Transverse colon (tissue), 4 donors: ENCODE data around the gene AP5M1. TPM values are rescaled to one million over a fixed set of nuclear protein-coding genes. Genes with fewer than 3 reads are reported as not detected.
"Not testable (repeated sequence)": the region's sequence is repeated elsewhere in the genome, so short reads cannot be mapped to it uniquely, and the experiment has no call there.

ENCODE experiments used
- DNase-seq: peaks from one replicate; pipeline ENCODE4 v3.0.0-alpha.2; 2019
- H3K27ac ChIP-seq, 4 donors: fragments of 200-600 bp; sonication (generic); 2 replicates each; pipeline ENCODE4 v1.5.1; 2016 to 2018; ENCODE audit warnings: inconsistent platforms in 4 of 4
- H3K27me3 ChIP-seq: fragments of 200-600 bp; sonication (generic); 2 replicates; pipeline ENCODE4 v1.5.1; 2017; ENCODE audit warnings: inconsistent platforms
- H3K36me3 ChIP-seq, 4 donors: fragments of 200-600 bp; sonication (generic); 2 replicates each; pipeline ENCODE4 v1.5.1; 2017 to 2019; ENCODE audit warnings: inconsistent platforms in 4 of 4
- H3K4me1 ChIP-seq, 4 donors: fragments of 200-600 bp; sonication (generic); 2 replicates each; pipeline ENCODE4 v1.5.1; 2017 to 2020; ENCODE audit warnings: inconsistent platforms in 4 of 4
- H3K4me3 ChIP-seq, 4 donors: fragments of 200-600 bp; sonication (generic); 1 replicate in 1 of 4; 2 replicates in 3 of 4; pipeline versions ENCODE4 v1.5.1 to v1.6.1; 2017 to 2019; ENCODE audit warnings: inconsistent platforms in 4 of 4
- H3K9me3 ChIP-seq, 2 donors: fragments of 200-600 bp; sonication (generic); 2 replicates each; pipeline ENCODE4 v1.5.1; 2017 to 2019; ENCODE audit warnings: inconsistent platforms in 2 of 2
- CTCF ChIP-seq, 5 experiments: fragments of 200-600 bp in 3 of 5; fragments of 450-650 bp in 2 of 5; sonication (generic) in 3 of 5; IDR thresholded peaks; 1 replicate in 2 of 5; 2 replicates in 3 of 5; pipeline ENCODE4 v1.5.1; 2016 to 2017; ENCODE audit warnings: antibody characterized with exemption in 5 of 5, inconsistent platforms in 3 of 5, mild to moderate bottlenecking in 2 of 5, moderate library complexity in 1 of 5
- EP300 ChIP-seq: sonication (generic); formaldehyde crosslinking; IDR thresholded peaks from one replicate; pipeline ENCODE4 v1.6.1; 2017; ENCODE audit warnings: antibody characterized with exemption, low read depth
- POLR2A ChIP-seq: fragments of 450-650 bp; IDR thresholded peaks from one replicate; pipeline ENCODE4 v1.6.1; 2016; ENCODE audit warnings: antibody characterized with exemption, mild to moderate bottlenecking, moderate library complexity
- POLR2AphosphoS5 ChIP-seq, 3 donors: sonication (generic); formaldehyde crosslinking; IDR thresholded peaks; one replicate each; pipeline ENCODE4 v1.6.1; 2016; ENCODE audit warnings: antibody characterized with exemption in 3 of 3
- WGBS, 2 donors: methylation state at CpG; one replicate each; pipeline ENCODE4 v1.1.5; 2018; ENCODE audit warnings: low coverage in 1 of 2; 5-methylcytosine and 5-hydroxymethylcytosine counted together
- in situ Hi-C, 4 donors: fragments of 200-750 bp; cut with MboI; loops; one replicate each; pipeline versions ENCODE4 v1.15.0 to v1.15.1; 2017; ENCODE audit warnings: low sequenced_read_pairs in 3 of 4, low pct_ligation_motif_present in 1 of 4, low pct_unique_long_range_greater_than_20kb in 1 of 4
- intact Hi-C: fragments of 100-400 bp; cut with DNase I; formaldehyde crosslinking; loops from one replicate; pipeline ENCODE4 v1.15.1; 2023; ENCODE audit warnings: low total_unique reads
- total RNA-seq, 4 donors: library from RNA; depleted of rRNA; stranded (reverse); fragments of >200 nt; gene quantifications; one replicate each; pipeline ENCODE4 v1.1.0, GENCODE V29; 2016

The AP5M1 gene
- total RNA-seq, 4 donors from 2014 or later: 45.9 to 143 (median 75.5) TPM

GRCh38 chr14:57319636-57320192 lies 50.9 kb downstream of the AP5M1 start:
- WGBS, 2 donors: 48 to 54% methylated on average over 2 of the region's 2 CpGs
- Histone ChIP-seq H3K9me3 (no peaks in the 10 kb centered on the region), H3K4me3 (no peak overlapping the region), H3K27me3 (peaks cover 6% of the 10 kb centered on the region), H3K27ac (no peak overlapping the region), H3K4me1 (no peaks in the 10 kb centered on the region), H3K36me3 (no peaks in the 10 kb centered on the region)
- intact Hi-C loops (loop anchor here (5.0 kb wide), 1 partner anchor 827 kb away; no protein-coding TSS in a partner anchor), in situ Hi-C loops (loop anchor here (10.0 to 25.0 kb wide), 3 partner anchors 657 to 832 kb away; no protein-coding TSS in a partner anchor)
- no peak for DNase-seq
- TF ChIP-seq EP300: no peak
- no peak for TF ChIP-seq POLR2AphosphoS5 (IDR thresholded peaks at IDR 0.05)
- no peak for TF ChIP-seq POLR2A

GRCh38 chr14:57323721-57324120 lies 55.0 kb downstream of the AP5M1 start:
- TF ChIP-seq EP300 (no peak), CTCF (IDR thresholded peaks at IDR 0.05) (no peak), POLR2AphosphoS5 (IDR thresholded peaks at IDR 0.05) (no peak), POLR2A (no peak)
- Histone ChIP-seq H3K27ac (no peak overlapping the region), H3K4me1 (no peaks in the 10 kb centered on the region), H3K36me3 (no peaks in the 10 kb centered on the region), H3K27me3 (peaks cover 3% of the 10 kb centered on the region), H3K4me3 (no peak overlapping the region), H3K9me3 (no peaks in the 10 kb centered on the region)
- DNase-seq: no peak
- intact Hi-C loops (no loop called here), in situ Hi-C loops (loop anchor here in 2 of 4 donors (25.0 kb wide), 2 partner anchors 661 to 836 kb away; no protein-coding TSS in a partner anchor)
- 67 to 96% methylated on average over 1 to 3 of the region's 3 CpGs for WGBS, 2 donors

DNA sequence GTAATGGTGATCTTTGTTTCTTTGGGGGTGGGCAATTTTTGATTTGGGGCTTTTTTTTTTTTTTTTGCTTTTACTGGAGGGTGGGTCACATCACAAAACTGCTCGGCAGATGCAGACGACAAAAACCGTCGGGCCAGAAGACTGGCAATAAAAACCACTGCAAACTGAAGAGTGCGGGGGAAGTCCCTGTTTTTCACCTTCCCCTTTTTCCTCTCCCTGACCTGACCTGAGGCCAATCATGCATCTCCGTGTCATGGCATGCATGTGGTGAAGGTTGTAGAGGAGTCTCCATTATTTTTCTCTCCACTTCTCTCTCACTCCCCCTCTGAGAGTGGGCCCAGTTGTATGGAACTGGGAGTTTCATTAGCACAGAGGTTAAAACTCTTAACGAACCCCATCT lies 57.5 kb downstream of the AP5M1 start:
- Histone ChIP-seq H3K36me3 (no peaks in the 10 kb centered on the region), H3K4me1 (no peaks in the 10 kb centered on the region), H3K9me3 (peaks cover 0 to 3% of the 10 kb centered on the region in 2 donors), H3K27me3 (no peaks in the 10 kb centered on the region), H3K27ac (no peak overlapping the region), H3K4me3 (no peak overlapping the region)
- intact Hi-C loops (no loop called here), in situ Hi-C loops (no loop called here)
- no peak for TF ChIP-seq POLR2A
- TF ChIP-seq EP300: no peak
- TF ChIP-seq POLR2AphosphoS5 (IDR thresholded peaks at IDR 0.05): no peak
- TF ChIP-seq CTCF (IDR thresholded peaks at IDR 0.05): no peak
- no peak for DNase-seq
- 66 to 70% methylated on average over 6 to 7 of the region's 7 CpGs for WGBS, 2 donors

DNA sequence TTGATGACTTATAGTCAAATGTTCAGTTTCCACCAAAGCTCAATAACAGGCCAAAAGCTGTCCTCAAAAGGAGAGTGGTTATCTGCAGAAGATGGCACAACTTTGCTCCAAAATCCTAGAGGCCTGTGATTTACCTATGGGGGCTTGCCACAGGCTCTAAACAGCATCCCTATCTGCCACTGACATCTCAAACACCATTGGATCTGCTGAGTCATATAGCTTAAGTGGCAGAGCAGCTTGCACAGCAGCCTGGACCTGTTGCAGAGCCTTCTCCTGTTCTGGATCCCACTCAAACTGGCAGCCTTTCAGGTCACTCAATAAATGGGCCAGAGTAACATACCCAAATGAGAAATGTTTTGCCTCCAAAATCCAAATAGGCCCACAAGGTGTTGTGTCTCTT lies 61.1 kb downstream of the AP5M1 start:
- Histone ChIP-seq H3K4me3 (no peak overlapping the region), H3K4me1 (no peaks in the 10 kb centered on the region), H3K27me3 (no peaks in the 10 kb centered on the region), H3K9me3 (peaks cover 0 to 3% of the 10 kb centered on the region in 2 donors), H3K27ac (no peak overlapping the region), H3K36me3 (no peaks in the 10 kb centered on the region)
- no peak for TF ChIP-seq CTCF (IDR thresholded peaks at IDR 0.05)
- no peak for TF ChIP-seq EP300
- TF ChIP-seq POLR2AphosphoS5 (IDR thresholded peaks at IDR 0.05): no peak
- TF ChIP-seq POLR2A: no peak
- DNase-seq: no peak
- intact Hi-C loops: no loop called here
- in situ Hi-C loops: no loop called here

- H3K4me3 ChIP-seq, intact Hi-C loops, H3K9me3 ChIP-seq, H3K27ac ChIP-seq, in situ Hi-C loops, DNase-seq, H3K27me3 ChIP-seq, H3K4me1 ChIP-seq, H3K36me3 ChIP-seq: not testable (repeated sequence)
- WGBS, 2 donors: 78 to 100% methylated on average over 2 to 4 of the region's 4 CpGs
These were observed 63.7 kb downstream of the AP5M1 start for GRCh38 chr14:57332475-57332874.

DNA sequence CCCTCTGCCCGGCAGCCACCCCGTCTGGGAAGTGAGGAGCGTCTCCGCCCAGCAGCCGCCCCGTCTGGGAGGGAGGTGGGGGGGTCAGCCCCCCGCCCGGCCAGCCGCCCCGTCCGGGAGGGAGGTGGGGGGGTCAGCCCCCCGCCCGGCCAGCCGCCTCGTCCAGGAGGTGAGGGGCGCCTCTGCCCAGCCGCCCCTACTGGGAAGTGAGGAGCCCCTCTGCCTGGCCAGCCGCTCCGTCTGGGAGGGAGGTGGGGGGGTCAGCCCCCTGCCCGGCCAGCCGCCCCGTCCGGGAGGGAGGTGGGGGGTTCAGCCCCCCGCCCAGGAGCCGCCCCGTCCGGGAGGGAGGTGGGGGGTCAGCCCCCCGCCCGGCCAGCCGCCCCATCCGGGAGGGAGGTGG lies 65.0 kb downstream of the AP5M1 start:
- H3K4me1 ChIP-seq, DNase-seq, in situ Hi-C loops, H3K9me3 ChIP-seq, H3K27ac ChIP-seq, H3K36me3 ChIP-seq, H3K4me3 ChIP-seq, H3K27me3 ChIP-seq, intact Hi-C loops: not testable (repeated sequence)
- WGBS, 2 donors: no CpG with 5 or more reads among the region's 31 CpGs

GRCh38 chr14:57343545-57344297 lies 75.0 kb downstream of the AP5M1 start:
- in situ Hi-C loops, H3K4me1 ChIP-seq, DNase-seq, H3K4me3 ChIP-seq, H3K27ac ChIP-seq, intact Hi-C loops, H3K27me3 ChIP-seq, H3K36me3 ChIP-seq, H3K9me3 ChIP-seq: not testable (repeated sequence)
- 77 to 94% methylated on average over 1 to 32 of the region's 34 CpGs for WGBS, 2 donors
